Superior temporal gyrus (tissue), 1 donor: Measurements from ENCODE around the gene CHD1.

Experiments
- DNase-seq: peaks from one replicate; pipeline ENCODE4 v3.0.0-alpha.2; 2016; ENCODE audit errors: extremely low spot score

The CHD1 gene

GRCh38 chr5:98904780-98905179, 24.0 kb downstream of the CHD1 start:
- no peak for DNase-seq

- no peak for DNase-seq
Measured at GRCh38 chr5:98902733-98903132, 26.1 kb downstream of the CHD1 start.

- no peak for DNase-seq
Measured at GRCh38 chr5:98899456-98899855, 29.4 kb downstream of the CHD1 start.

- no peak for DNase-seq
Measured at GRCh38 chr5:98898743-98899142, 30.1 kb downstream of the CHD1 start.

- DNase-seq, result no peak
Measured at GRCh38 chr5:98891591-98891990, 37.2 kb downstream of the CHD1 start.

- DNase-seq, result no peak
Measured at GRCh38 chr5:98880598-98880997, 48.2 kb downstream of the CHD1 start.

- no peak for DNase-seq
Measured at GRCh38 chr5:98880151-98880550, 48.7 kb downstream of the CHD1 start.

- DNase-seq, result no peak
Measured at GRCh38 chr5:98877600-98877999, 51.2 kb downstream of the CHD1 start.

GRCh38 chr5:98872674-98873073, 56.1 kb downstream of the CHD1 start:
- DNase-seq, result no peak

- DNase-seq, result no peak
Measured at GRCh38 chr5:98865690-98866089, 63.1 kb downstream of the CHD1 start.

- DNase-seq, result no peak
Measured at GRCh38 chr5:98847054-98847453, 81.8 kb downstream of the CHD1 start.

- no peak for DNase-seq
Measured at GRCh38 chr5:98846520-98846919, 82.3 kb downstream of the CHD1 start.

- DNase-seq, result no peak
Measured at GRCh38 chr5:98845878-98846277, 82.9 kb downstream of the CHD1 start.

GRCh38 chr5:98844865-98845264, 83.9 kb downstream of the CHD1 start:
- DNase-seq, result no peak

- DNase-seq, result no peak
Measured at GRCh38 chr5:98843481-98843880, 85.3 kb downstream of the CHD1 start.

- DNase-seq, result no peak
Measured at GRCh38 chr5:98840946-98841345, 87.9 kb downstream of the CHD1 start.

- no peak for DNase-seq
Measured at GRCh38 chr5:98839469-98840383, 89.1 kb downstream of the CHD1 start.

- DNase-seq, result no peak
Measured at GRCh38 chr5:98836175-98836574, 92.6 kb downstream of the CHD1 start.

- no peak for DNase-seq
Measured at GRCh38 chr5:98827588-98828284, 101.1 kb downstream of the CHD1 start.

GRCh38 chr5:98827161-98827560, 101.6 kb downstream of the CHD1 start:
- DNase-seq, result peak; percentile 23

- DNase-seq, result no peak
Measured at GRCh38 chr5:98825582-98826375, 103.0 kb downstream of the CHD1 start.

- no peak for DNase-seq
Measured at GRCh38 chr5:98816582-98817222, 112.1 kb downstream of the CHD1 start.
